LNCAP (cell line): ENCODE measurements around the gene SHB.

ENCODE experiments used
- CTCF ChIP-seq: fragments of 450-650 bp; IDR thresholded peaks from 2 replicates; pipeline ENCODE4 v1.5.1; 2017; ENCODE audit warnings: mild to moderate bottlenecking

SHB gene

GRCh38 chr9:38026021-38026809 is 42.8 kb downstream of the SHB start:
- TF ChIP-seq CTCF: no peak

DNA sequence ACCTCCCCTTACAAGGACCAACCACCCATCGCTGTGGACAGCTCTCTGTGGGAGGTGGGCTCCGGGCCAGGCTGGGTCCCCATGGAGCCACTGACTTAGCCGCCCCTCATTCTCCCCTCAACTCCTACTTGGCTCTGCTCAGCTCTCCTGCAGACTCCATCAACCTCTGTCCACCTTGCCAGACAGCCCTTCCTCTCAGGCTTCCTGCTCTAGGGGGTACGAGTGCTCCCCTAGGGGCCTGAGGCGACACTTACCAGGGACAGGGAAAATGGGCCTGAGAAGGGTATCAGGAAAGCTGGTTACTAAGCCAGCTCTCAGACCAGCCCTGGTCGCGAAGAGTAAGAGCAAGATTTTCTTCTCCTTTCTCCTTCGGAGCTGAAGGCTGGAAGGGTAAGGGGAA is 43.9 kb downstream of the SHB start:
- no peak for TF ChIP-seq CTCF

DNA sequence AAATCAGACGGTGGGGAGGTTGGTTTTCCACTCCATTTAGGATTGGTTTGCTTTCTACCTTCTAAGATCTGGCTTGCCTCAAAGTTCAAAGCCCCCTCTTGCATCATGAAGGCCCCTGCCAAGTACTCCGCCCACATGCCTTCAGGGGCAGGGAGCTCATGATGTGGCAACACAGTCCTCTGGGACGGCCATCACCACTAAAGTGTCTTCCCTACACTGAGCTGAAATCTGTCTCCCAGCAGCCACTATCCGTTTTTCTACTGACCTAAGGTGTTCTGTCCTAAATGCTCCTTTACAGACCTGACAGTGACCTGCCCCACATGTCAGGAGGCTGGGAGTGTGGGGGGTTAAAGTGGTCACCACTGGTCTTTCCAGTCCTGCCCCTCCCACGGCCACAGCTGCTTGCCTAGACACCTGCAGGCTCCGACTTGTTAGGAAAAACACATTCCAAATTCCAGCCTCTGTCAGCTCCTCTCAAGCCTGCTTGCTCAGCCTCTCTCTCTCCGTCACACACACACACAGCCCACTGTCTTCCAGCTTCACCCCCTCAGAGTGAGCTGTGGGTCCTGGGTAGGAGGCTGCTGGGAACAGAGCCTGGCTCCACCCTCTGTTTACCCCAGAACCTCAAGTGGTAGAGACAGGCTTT is 44.9 kb downstream of the SHB start:
- TF ChIP-seq CTCF: no peak

- no peak for TF ChIP-seq CTCF
These were observed 45.4 kb downstream of the SHB start for GRCh38 chr9:38023661-38024035.

GRCh38 chr9:38022995-38023394 is 46.0 kb downstream of the SHB start:
- TF ChIP-seq CTCF: no peak

DNA sequence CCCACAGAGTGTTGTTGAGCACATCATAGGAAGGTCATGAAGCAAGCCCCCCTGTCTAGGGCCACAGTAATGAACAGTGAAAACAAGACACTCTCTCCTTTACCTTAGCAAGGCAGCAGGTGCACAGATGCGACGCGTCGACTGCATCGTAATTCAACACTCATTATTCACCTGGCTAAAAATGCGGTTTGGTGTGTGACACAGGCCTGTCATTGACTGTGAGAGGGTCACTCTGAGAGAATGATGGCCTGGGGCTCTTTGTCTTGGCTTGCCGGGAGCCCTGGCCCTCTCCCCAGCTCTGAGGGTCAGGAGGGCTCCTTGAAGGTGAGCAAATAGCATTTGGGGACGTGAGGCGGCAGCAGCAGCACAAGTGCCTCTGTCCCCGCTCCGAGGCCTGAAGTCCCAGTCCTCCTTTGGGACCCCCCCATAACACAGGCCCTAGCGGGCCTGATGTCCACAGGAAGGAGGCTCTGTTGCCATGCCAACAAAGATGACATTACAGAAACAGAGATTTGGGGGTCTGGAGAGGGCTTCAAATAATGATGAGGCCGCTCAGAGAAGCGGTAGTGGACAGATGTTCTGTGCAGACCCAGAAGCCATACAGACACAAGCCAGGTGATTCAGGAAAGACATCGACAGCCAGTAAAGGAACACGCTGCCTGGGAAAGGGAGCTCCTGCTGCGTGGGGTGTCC is 46.7 kb downstream of the SHB start:
- no peak for TF ChIP-seq CTCF

GRCh38 chr9:38020151-38021076 is 48.6 kb downstream of the SHB start:
- no peak for TF ChIP-seq CTCF
